Measurements from ENCODE around the gene OR6C4. TPM values are rescaled to one million over a fixed set of nuclear protein-coding genes. Genes with fewer than 3 reads are reported as not detected.
"Not testable (repeated sequence)": the region's sequence is repeated elsewhere in the genome, so short reads cannot be mapped to it uniquely, and the experiment has no call there.

The OR6C4 gene
- not detected for total RNA-seq
- long read RNA-seq, result 0 reads

DNA sequence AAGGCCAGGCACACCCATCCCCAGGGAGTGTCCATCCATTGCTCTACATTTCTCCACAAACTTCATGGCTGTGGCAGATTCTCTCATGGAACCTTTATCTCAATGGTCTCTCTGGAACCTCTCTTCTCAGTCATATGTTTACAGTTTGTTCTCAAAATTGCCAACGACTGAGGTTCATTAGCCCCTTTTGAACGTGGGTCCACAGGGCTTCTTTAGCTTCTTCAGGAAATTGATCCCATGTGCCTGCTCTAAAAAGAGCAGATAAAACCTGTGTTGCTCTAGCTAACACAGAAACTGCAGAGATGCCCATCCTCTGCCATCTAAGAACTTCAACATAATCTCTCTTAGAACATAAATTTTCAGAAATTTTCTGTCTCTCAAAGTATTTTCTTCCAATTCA, at the start of gene OR6C4:
TSS of gene OR6C4 (plus strand) at position 301 of the 400 bp plus-strand sequence. CDS start 1,625 bp downstream, outside the sequence.
- intact Hi-C loops (cut with DNase I), result no loop called here
- DNase-seq (ENCODE audit: low spot score), result no peak

- no peak for DNase-seq (ENCODE audit: low spot score)
- intact Hi-C loops (cut with DNase I), result no loop called here
These were observed 49.6 kb upstream of the OR6C4 start for GRCh38 chr12:55499810-55500252.

- intact Hi-C loops (cut with DNase I), result no loop called here
- DNase-seq (ENCODE audit: low spot score), result no peak
These were observed 47.8 kb upstream of the OR6C4 start for GRCh38 chr12:55501601-55502000.

DNA sequence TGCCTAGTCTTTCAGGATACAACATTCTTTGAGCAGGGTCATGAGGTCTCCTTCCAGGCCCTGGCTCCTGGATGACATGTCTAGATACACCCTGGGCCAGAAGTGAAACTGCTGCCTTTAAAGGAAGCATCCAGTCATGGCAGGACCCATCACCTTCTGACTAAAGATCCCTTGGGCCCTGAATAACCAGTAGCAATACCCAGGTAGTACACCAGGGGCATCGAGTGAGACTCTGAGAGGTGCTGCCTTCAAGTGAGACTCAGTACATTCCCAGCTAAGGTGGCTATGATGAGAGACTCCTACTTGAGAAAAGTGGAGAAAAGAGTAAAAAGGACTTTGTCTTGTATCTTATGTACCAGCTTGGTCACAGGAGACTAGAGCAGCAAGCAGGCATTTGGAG, 33.7 kb upstream of the OR6C4 start:
- no peak for DNase-seq (ENCODE audit: low spot score)
- intact Hi-C loops (cut with DNase I), result no loop called here

DNA sequence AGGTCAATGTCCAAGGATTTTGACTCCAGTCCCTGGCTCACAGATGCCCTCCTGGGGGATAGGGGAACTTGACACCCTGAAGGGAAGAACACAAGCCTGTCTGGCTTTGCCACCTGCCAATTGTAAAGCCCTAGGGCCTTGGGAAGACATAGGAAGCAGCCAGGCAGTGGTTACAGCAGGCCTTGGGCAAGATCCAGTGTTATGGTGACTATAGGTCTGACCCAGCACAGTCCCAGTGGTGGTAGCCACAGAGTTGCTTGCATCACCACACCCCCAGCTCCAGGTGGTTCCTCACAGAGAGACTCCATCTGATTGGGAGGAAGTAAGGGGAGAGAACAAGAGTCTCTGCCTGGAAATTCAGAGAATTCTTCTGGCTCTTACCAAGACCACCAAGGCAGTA, 33.0 kb upstream of the OR6C4 start:
- intact Hi-C loops (cut with DNase I), result no loop called here
- DNase-seq (ENCODE audit: low spot score), result no peak

- DNase-seq (ENCODE audit: low spot score); intact Hi-C loops (cut with DNase I): not testable (repeated sequence)
These were observed 1.2 kb upstream of the OR6C4 start for GRCh38 chr12:55548235-55548634.

- no peak for DNase-seq (ENCODE audit: low spot score)
These were observed 646 bp upstream of the OR6C4 start for GRCh38 chr12:55548756-55549155.

GRCh38 chr12:55554296-55554695, 4.9 kb downstream of the OR6C4 start:
- no peak for DNase-seq (ENCODE audit: low spot score)
- intact Hi-C loops (cut with DNase I), result no loop called here

More at GRCh38 chr12:55548756-55549155, 646 bp upstream of the OR6C4 start:
- intact Hi-C loops (cut with DNase I), result no loop called here

- DNase-seq (ENCODE audit: low spot score); intact Hi-C loops (cut with DNase I): not testable (repeated sequence)
These were observed 20.7 kb downstream of the OR6C4 start for GRCh38 chr12:55570060-55570459.

- DNase-seq (ENCODE audit: low spot score); intact Hi-C loops (cut with DNase I): not testable (repeated sequence)
These were observed 21.3 kb downstream of the OR6C4 start for GRCh38 chr12:55570689-55571088.

GRCh38 chr12:55572168-55572567, 22.8 kb downstream of the OR6C4 start, which contains the start of gene OR2AP1:
TSS of gene OR2AP1 (plus strand) at chr12:55572468. CDS start at chr12:55574415, 1,947 bp downstream.
- no peak for DNase-seq (ENCODE audit: low spot score)
- intact Hi-C loops (cut with DNase I), result no loop called here

GRCh38 chr12:55582066-55582465, 32.7 kb downstream of the OR6C4 start:
- DNase-seq (ENCODE audit: low spot score), result no peak
- intact Hi-C loops (cut with DNase I), result no loop called here

DNA sequence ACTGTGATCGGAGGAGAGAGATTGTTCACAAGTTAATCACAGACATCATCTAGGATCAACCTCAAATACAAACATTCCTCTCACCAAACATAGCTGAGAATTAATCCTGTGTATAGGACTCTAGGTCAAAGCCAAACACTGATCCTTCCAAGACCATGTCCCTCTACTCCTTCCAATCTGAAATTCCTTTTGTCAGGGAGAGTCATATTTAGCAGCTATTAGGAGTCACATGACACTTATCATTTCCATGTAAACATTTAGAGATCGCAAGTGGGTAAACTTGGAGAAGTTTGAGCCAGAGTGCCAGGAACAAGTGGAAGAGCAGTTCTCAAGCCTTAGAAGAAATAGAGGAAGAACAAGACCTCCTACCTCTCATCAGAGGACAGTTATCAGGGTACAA, 36.4 kb downstream of the OR6C4 start:
- intact Hi-C loops (cut with DNase I), result no loop called here
- no peak for DNase-seq (ENCODE audit: low spot score)

GRCh38 chr12:55590152-55590551, 40.8 kb downstream of the OR6C4 start:
- intact Hi-C loops (cut with DNase I), result not testable (repeated sequence)

More at GRCh38 chr12:55590152-55590551, 40.8 kb downstream of the OR6C4 start:
- not testable (repeated sequence) for DNase-seq (ENCODE audit: low spot score)

Other genes starting within 250 kb of the OR6C4 start
- not detected for gene OR6C1, start 235.3 kb upstream of the OR6C4 start, total RNA-seq
- gene OR6C3, start 218.9 kb upstream of the OR6C4 start, total RNA-seq, result not detected
- not detected for gene OR6C75, start 186.6 kb upstream of the OR6C4 start, total RNA-seq
- not detected for gene OR6C65, start 149.1 kb upstream of the OR6C4 start, total RNA-seq
- not detected for gene OR6C76, start 123.3 kb upstream of the OR6C4 start, total RNA-seq
- not detected for gene OR6C2, start 105.5 kb upstream of the OR6C4 start, total RNA-seq
- gene OR6C70, start 79.5 kb upstream of the OR6C4 start, total RNA-seq, result not detected
- gene OR6C68, start 57.2 kb upstream of the OR6C4 start, total RNA-seq, result not detected
- gene OR2AP1, start 22.9 kb downstream of the OR6C4 start, total RNA-seq, result not detected
- gene OR10P1, start 87.3 kb downstream of the OR6C4 start, total RNA-seq, result not detected
- 806 TPM for gene ITGA7, start 158.3 kb downstream of the OR6C4 start, total RNA-seq
- gene BLOC1S1, start 166.4 kb downstream of the OR6C4 start, total RNA-seq, result 97.7 TPM
- gene RDH5, start 170.8 kb downstream of the OR6C4 start, total RNA-seq, result 26.3 TPM
- gene CD63, start 179.4 kb downstream of the OR6C4 start, total RNA-seq, result 914 TPM
- 18.0 TPM for gene GDF11, start 193.5 kb downstream of the OR6C4 start, total RNA-seq